ENCODE measurements around the gene KCNH5. TPM values are rescaled to one million over a fixed set of nuclear protein-coding genes. Genes with fewer than 3 reads are reported as not detected.

Gene KCNH5
- polyA plus RNA-seq, 1 of the 3 experiments (the other 2 are of a cell fraction) = not detected

- Histone ChIP-seq H4K20me1 (ENCODE audit: insufficient read depth) (no peaks in the 10 kb centered on the region), H3K79me2 (ENCODE audit: insufficient read depth) (no peaks in the 10 kb centered on the region), H3K9me2 (no peaks in the 10 kb centered on the region), H3K27ac (ENCODE audit: low read depth in 2 of 2, low read length in 1 of 2) (no peak overlapping the region), H3K9me3 (no peaks in the 10 kb centered on the region), H3K36me3 (replicated peaks in 1 of 2; ENCODE audit: control insufficient read depth in 1 of 2, insufficient read depth in 2 of 2, low read length in 1 of 2) (no peaks in the 10 kb centered on the region), H3F3A (replicated peaks; ENCODE audit: insufficient read depth) (no peaks in the 10 kb centered on the region), H3K27me3 (ENCODE audit: insufficient read depth) (no peaks in the 10 kb centered on the region), H3K9ac (no peak overlapping the region), H3K4me1 (ENCODE audit: control insufficient read depth in 1 of 2, insufficient read depth in 2 of 2, low read depth in 1 of 2, low read length in 1 of 2) (no peaks in the 10 kb centered on the region), H2AFZ (ENCODE audit: low read depth) (no peak overlapping the region), H3K4me3 (ENCODE audit: low read depth in 2 of 2, low read length in 1 of 2) (no peak overlapping the region), H3K4me2 (no peak overlapping the region)
- WGBS (ENCODE audit: low lambda C conversion rate) = 23% methylated on average over 2 of the region's 2 CpGs
- CTCF ChIA-PET = no interaction called here
- DNase-seq = no peak
- POLR2A ChIA-PET = no interaction called here
- TF ChIP-seq SMC3 (IDR thresholded peaks at IDR 0.05; ENCODE audit: low read depth, low read length) (no peak), RAD21 (IDR thresholded peaks at IDR 0.05; ENCODE audit: low read length) (no peak)
Measured at GRCh38 chr14:63026491-63026890, 18.8 kb downstream of the KCNH5 start.

- Histone ChIP-seq H3F3A (replicated peaks; ENCODE audit: insufficient read depth) (no peaks in the 10 kb centered on the region), H3K9ac (no peak overlapping the region), H3K36me3 (replicated peaks in 1 of 2; ENCODE audit: control insufficient read depth in 1 of 2, insufficient read depth in 2 of 2, low read length in 1 of 2) (no peaks in the 10 kb centered on the region), H3K27ac (ENCODE audit: low read depth in 2 of 2, low read length in 1 of 2) (no peak overlapping the region), H3K4me2 (no peak overlapping the region), H3K4me3 (ENCODE audit: low read depth in 2 of 2, low read length in 1 of 2) (no peak overlapping the region), H3K79me2 (ENCODE audit: insufficient read depth) (no peaks in the 10 kb centered on the region), H3K9me3 (no peaks in the 10 kb centered on the region), H4K20me1 (ENCODE audit: insufficient read depth) (no peaks in the 10 kb centered on the region), H3K4me1 (ENCODE audit: control insufficient read depth in 1 of 2, insufficient read depth in 2 of 2, low read depth in 1 of 2, low read length in 1 of 2) (no peaks in the 10 kb centered on the region), H3K9me2 (no peaks in the 10 kb centered on the region), H3K27me3 (ENCODE audit: insufficient read depth) (no peaks in the 10 kb centered on the region), H2AFZ (ENCODE audit: low read depth) (no peak overlapping the region)
- CTCF ChIA-PET = no interaction called here
- POLR2A ChIA-PET = no interaction called here
- WGBS (ENCODE audit: low lambda C conversion rate) = 31% methylated on average over 4 of the region's 4 CpGs
- no peak for TF ChIP-seq GATA2 (CRISPR knock-in tag; IDR thresholded peaks at IDR 0.05)
- no peak for TF ChIP-seq FOXJ3 (CRISPR knock-in tag; IDR thresholded peaks at IDR 0.05)
- TF ChIP-seq SIN3A (IDR thresholded peaks at IDR 0.05; ENCODE audit: borderline replicate concordance, low read depth, low read length) = no peak
- no peak for TF ChIP-seq EZH2phosphoT487 (IDR thresholded peaks at IDR 0.05; ENCODE audit: borderline replicate concordance, low read depth)
- no peak for TF ChIP-seq CHD2 (IDR thresholded peaks at IDR 0.05; ENCODE audit: low read length, partially characterized antibody)
- no peak for TF ChIP-seq MEF2A (IDR thresholded peaks at IDR 0.05; ENCODE audit: borderline replicate concordance, low read depth)
- no peak for TF ChIP-seq TCF12 (IDR thresholded peaks at IDR 0.05)
- no peak for TF ChIP-seq RFX5 (IDR thresholded peaks at IDR 0.05; ENCODE audit: low read length)
- TF ChIP-seq RAD21 (IDR thresholded peaks at IDR 0.05; ENCODE audit: low read length) = no peak
- no peak for TF ChIP-seq EP300 (IDR thresholded peaks at IDR 0.05; ENCODE audit: borderline replicate concordance in 1 of 2, low read depth in 1 of 2, low read length in 1 of 2)
- no peak for TF ChIP-seq MXI1 (IDR thresholded peaks at IDR 0.05; ENCODE audit: low read depth, low read length)
- no peak for TF ChIP-seq GABPA (IDR thresholded peaks at IDR 0.05; ENCODE audit: low read depth)
- no peak for DNase-seq
Measured at GRCh38 chr14:63014621-63015020, 30.6 kb downstream of the KCNH5 start.

- Histone ChIP-seq H3K4me2 (no peak overlapping the region), H3K9me3 (no peaks in the 10 kb centered on the region), H4K20me1 (ENCODE audit: insufficient read depth) (no peaks in the 10 kb centered on the region), H3K9me2 (no peaks in the 10 kb centered on the region), H3K36me3 (replicated peaks in 1 of 2; ENCODE audit: control insufficient read depth in 1 of 2, insufficient read depth in 2 of 2, low read length in 1 of 2) (no peaks in the 10 kb centered on the region), H3K4me3 (ENCODE audit: low read depth in 2 of 2, low read length in 1 of 2) (no peak overlapping the region), H3K4me1 (ENCODE audit: control insufficient read depth in 1 of 2, insufficient read depth in 2 of 2, low read depth in 1 of 2, low read length in 1 of 2) (no peaks in the 10 kb centered on the region), H3K79me2 (ENCODE audit: insufficient read depth) (no peaks in the 10 kb centered on the region), H3K9ac (no peak overlapping the region), H3F3A (replicated peaks; ENCODE audit: insufficient read depth) (no peaks in the 10 kb centered on the region), H2AFZ (ENCODE audit: low read depth) (no peak overlapping the region), H3K27me3 (ENCODE audit: insufficient read depth) (no peaks in the 10 kb centered on the region), H3K27ac (ENCODE audit: low read depth in 2 of 2, low read length in 1 of 2) (no peak overlapping the region)
- WGBS (ENCODE audit: low lambda C conversion rate) = 57% methylated on average over 3 of the region's 3 CpGs
- ChIA-PET CTCF (no interaction called here), POLR2A (no interaction called here)
- no peak for DNase-seq
- no peak for TF ChIP-seq YY1 (IDR thresholded peaks at IDR 0.05; ENCODE audit: low read depth)
- no peak for TF ChIP-seq GABPA (IDR thresholded peaks at IDR 0.05; ENCODE audit: low read depth)
- no peak for TF ChIP-seq RFX5 (IDR thresholded peaks at IDR 0.05; ENCODE audit: low read length)
- TF ChIP-seq CHD2 (IDR thresholded peaks at IDR 0.05; ENCODE audit: low read length, partially characterized antibody) = no peak
- no peak for TF ChIP-seq NFIC (IDR thresholded peaks at IDR 0.05; ENCODE audit: borderline replicate concordance)
- no peak for TF ChIP-seq SIN3A (IDR thresholded peaks at IDR 0.05; ENCODE audit: borderline replicate concordance, low read depth, low read length)
- no peak for TF ChIP-seq TAF1 (IDR thresholded peaks at IDR 0.05; ENCODE audit: borderline replicate concordance, low read depth, low read length)
- TF ChIP-seq USF2 (IDR thresholded peaks at IDR 0.05; ENCODE audit: borderline replicate concordance, low read depth, low read length) = no peak
- no peak for TF ChIP-seq ZBTB33 (IDR thresholded peaks at IDR 0.05; ENCODE audit: borderline replicate concordance, low read depth)
- TF ChIP-seq JUND (IDR thresholded peaks at IDR 0.05) = no peak
- no peak for TF ChIP-seq ELF1 (IDR thresholded peaks at IDR 0.05)
- no peak for TF ChIP-seq GATA2 (CRISPR knock-in tag; IDR thresholded peaks at IDR 0.05)
- TF ChIP-seq FOSL2 (IDR thresholded peaks at IDR 0.05; ENCODE audit: borderline replicate concordance, low read depth) = no peak
- no peak for TF ChIP-seq MEF2A (IDR thresholded peaks at IDR 0.05; ENCODE audit: borderline replicate concordance, low read depth)
Measured at GRCh38 chr14:63012171-63012570, 33.1 kb downstream of the KCNH5 start.

Measured in SK-N-SH (cell line).